Activated B cell treated with CpG ODN at 0.5 μM for 24 hours (primary cell): ENCODE data around the gene PTPRZ1. TPM values are rescaled to one million over a fixed set of nuclear protein-coding genes. Genes with fewer than 3 reads are reported as not detected.

Source experiments
- ATAC-seq: fragments of 200-7000 bp; cut with Tn5 transposase; one replicate; pipeline ENCODE4 v1.10.0; 2021; ENCODE audit warnings: low read depth, mild to moderate bottlenecking, moderate library complexity
- CTCF ChIA-PET: fragments of 350-600 bp; sonication (Branson Sonifier 250); formaldehyde crosslinking; loops from one replicate; lab custom pipeline; 2021; ENCODE audit warnings: antibody characterized with exemption; lab: Charles Lee
- POLR2A ChIA-PET: fragments of 350-600 bp; sonication (Branson Sonifier 250); formaldehyde crosslinking; loops from one replicate; lab custom pipeline; 2021; ENCODE audit warnings: antibody characterized with exemption; lab: Charles Lee
- DNase-seq: peaks from one replicate; pipeline ENCODE4 v3.0.0; 2022
- H3K27ac Mint-ChIP-seq: one replicate; pipeline ENCODE4 v1.8.0; 2020; ENCODE audit warnings: mixed read lengths
- H3K27me3 Mint-ChIP-seq: one replicate; pipeline ENCODE4 v1.8.0; 2021; ENCODE audit warnings: mixed read lengths
- H3K36me3 Mint-ChIP-seq: one replicate; pipeline ENCODE4 v1.8.0; 2021; ENCODE audit warnings: low read depth, mixed read lengths
- H3K4me1 Mint-ChIP-seq: one replicate; pipeline ENCODE4 v1.8.0; 2021; ENCODE audit warnings: mixed read lengths
- H3K4me3 Mint-ChIP-seq: one replicate; pipeline ENCODE4 v1.8.0; 2020; ENCODE audit warnings: mild to moderate bottlenecking, mixed read lengths
- H3K9me3 Mint-ChIP-seq: one replicate; pipeline ENCODE4 v1.8.0; 2020; ENCODE audit warnings: mixed read lengths
- CTCF ChIP-seq: fragments of 200-600 bp; IDR thresholded peaks from one replicate; pipeline ENCODE4 v1.8.0; 2022; ENCODE audit warnings: antibody characterized with exemption, mild to moderate bottlenecking
- intact Hi-C: fragments of 100-400 bp; cut with micrococcal nuclease; formaldehyde crosslinking; loops from one replicate; pipeline ENCODE4 v1.15.1; 2024
- total RNA-seq: library from RNA; stranded (reverse); gene quantifications from 2 replicates; pipeline ENCODE4 v1.2.3, GENCODE V29; 2022

Gene PTPRZ1
- total RNA-seq, 1 donor from 2014 or later: not detected

DNA sequence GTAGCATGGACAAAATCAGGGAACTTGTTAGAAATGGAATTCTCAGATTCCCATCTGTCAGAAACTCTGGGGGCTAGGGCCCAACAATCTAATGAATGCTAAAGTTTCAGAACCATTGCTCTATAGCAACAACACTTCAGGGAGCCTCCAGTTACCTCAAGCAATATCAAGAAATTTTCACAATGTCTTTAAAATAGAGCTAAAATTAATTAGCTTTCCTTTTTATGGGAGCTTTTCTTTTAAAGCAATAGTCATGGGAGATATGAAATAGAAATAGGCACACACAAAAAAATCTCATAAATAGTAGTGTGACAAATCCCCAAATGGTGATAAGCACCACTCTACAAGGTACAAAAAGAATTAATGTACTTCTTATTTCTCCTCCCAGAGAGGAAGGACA is 190.2 kb downstream of the PTPRZ1 start:
- Mint-ChIP-seq H3K9me3 (no peaks in the 10 kb centered on the region), H3K27me3 (no peaks in the 10 kb centered on the region), H3K4me1 (no peaks in the 10 kb centered on the region), H3K4me3 (no peak overlapping the region), H3K36me3 (no peaks in the 10 kb centered on the region), H3K27ac (no peak overlapping the region)
- intact Hi-C loops: no loop called here
- CTCF ChIA-PET: no interaction called here
- POLR2A ChIA-PET: no interaction called here
- ATAC-seq (no peak), DNase-seq (no peak)
- no peak for TF ChIP-seq CTCF

DNA sequence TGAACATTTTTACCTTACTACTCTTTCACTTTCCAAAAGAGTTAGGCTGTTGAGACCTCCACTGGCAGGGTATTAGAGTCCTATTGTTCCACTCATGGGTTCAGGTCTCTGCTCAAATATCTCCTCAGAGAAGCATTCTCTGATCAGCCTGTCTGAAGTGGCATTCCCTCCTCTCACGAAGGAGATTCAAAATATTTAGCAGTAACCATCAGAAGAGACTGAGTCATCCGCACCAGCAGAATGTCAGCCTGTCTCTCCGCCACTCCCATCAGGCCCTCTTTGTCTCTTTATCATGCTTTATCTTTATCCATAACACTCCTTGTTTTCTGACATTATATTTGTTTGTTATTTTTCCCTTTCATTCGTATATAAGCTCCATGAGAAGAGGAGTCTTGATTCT is 192.0 kb downstream of the PTPRZ1 start:
- Mint-ChIP-seq H3K4me1 (no peaks in the 10 kb centered on the region), H3K9me3 (no peaks in the 10 kb centered on the region), H3K27me3 (no peaks in the 10 kb centered on the region), H3K4me3 (no peak overlapping the region), H3K27ac (no peak overlapping the region), H3K36me3 (no peaks in the 10 kb centered on the region)
- ATAC-seq: no peak
- CTCF ChIA-PET: interaction anchor here (0.9 kb wide), 1 partner anchor 28 kb away, joined by 3 read pairs; no protein-coding TSS in a partner anchor
- no peak for DNase-seq
- intact Hi-C loops: no loop called here
- POLR2A ChIA-PET: no interaction called here
- TF ChIP-seq CTCF: no peak

DNA sequence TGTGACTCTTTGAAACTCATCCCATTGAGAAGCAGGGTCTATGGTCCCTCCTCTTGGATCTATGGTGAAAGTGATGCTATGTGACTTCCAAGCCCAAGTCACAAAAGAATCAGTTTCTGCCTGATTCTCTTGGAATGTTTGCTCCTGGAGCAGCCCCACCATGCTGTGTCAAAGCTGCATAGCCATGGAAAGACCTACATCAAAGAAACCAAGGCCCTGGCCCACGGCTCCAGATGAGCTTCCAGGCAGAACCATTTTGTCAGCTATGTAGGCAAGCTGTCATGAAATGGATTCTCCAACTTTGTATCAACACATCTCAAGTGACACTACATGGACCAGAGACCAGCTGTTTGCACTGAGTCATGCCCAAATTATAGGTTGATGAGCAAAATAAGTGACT is 194.1 kb downstream of the PTPRZ1 start:
- intact Hi-C loops: no loop called here

GRCh38 chr7:122068046-122068445 is 195.1 kb downstream of the PTPRZ1 start:
- Mint-ChIP-seq H3K36me3 (no peaks in the 10 kb centered on the region), H3K27me3 (no peaks in the 10 kb centered on the region), H3K9me3 (no peaks in the 10 kb centered on the region), H3K4me1 (no peaks in the 10 kb centered on the region), H3K27ac (no peak overlapping the region), H3K4me3 (no peak overlapping the region)
- DNase-seq: no peak
- no peak for TF ChIP-seq CTCF
- POLR2A ChIA-PET: no interaction called here
- CTCF ChIA-PET: no interaction called here
- ATAC-seq: no peak
- intact Hi-C loops: no loop called here

More for the DNA sequence above, 194.1 kb downstream of the PTPRZ1 start:
- Mint-ChIP-seq H3K9me3 (no peaks in the 10 kb centered on the region), H3K36me3 (no peaks in the 10 kb centered on the region), H3K27ac (no peak overlapping the region), H3K27me3 (no peaks in the 10 kb centered on the region), H3K4me1 (no peaks in the 10 kb centered on the region), H3K4me3 (no peak overlapping the region)
- no peak for ATAC-seq
- DNase-seq: no peak
- POLR2A ChIA-PET: no interaction called here
- TF ChIP-seq CTCF: no peak
- CTCF ChIA-PET: no interaction called here

DNA sequence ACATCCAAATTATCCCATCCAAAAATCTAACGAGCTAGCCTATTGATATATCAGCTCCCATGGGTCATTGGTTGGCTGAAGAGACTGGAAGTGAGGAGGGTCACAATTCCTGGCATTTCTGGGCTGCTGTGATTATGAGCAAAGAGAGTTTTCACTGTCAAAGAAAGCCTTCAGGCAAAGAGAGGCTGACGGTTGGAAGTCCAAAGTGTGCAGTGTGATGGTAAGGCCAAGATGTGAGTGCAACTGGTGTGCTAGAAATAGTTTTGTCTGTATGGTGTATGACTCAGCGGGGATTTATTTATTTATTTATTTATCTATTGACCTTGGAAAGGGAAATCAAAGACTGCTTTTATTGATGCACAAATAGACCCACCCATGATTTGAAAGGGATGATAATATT is 196.0 kb downstream of the PTPRZ1 start:
- CTCF ChIA-PET: no interaction called here
- intact Hi-C loops: no loop called here
- ATAC-seq: no peak

More for the DNA sequence above, 196.0 kb downstream of the PTPRZ1 start:
- H3K4me3 Mint-ChIP-seq: no peak overlapping the region
- H3K27ac Mint-ChIP-seq: no peak overlapping the region
- H3K27me3 Mint-ChIP-seq: no peaks in the 10 kb centered on the region
- POLR2A ChIA-PET: no interaction called here
- no peaks in the 10 kb centered on the region for H3K36me3 Mint-ChIP-seq
- no peaks in the 10 kb centered on the region for H3K4me1 Mint-ChIP-seq
- DNase-seq: no peak
- no peak for TF ChIP-seq CTCF
- H3K9me3 Mint-ChIP-seq: no peaks in the 10 kb centered on the region
